Measurements from ENCODE around the gene AVEN.

Gene AVEN

GRCh38 chr15:34064438-34064837, 25.4 kb upstream of the AVEN start:
- Histone ChIP-seq H3K27me3 (ENCODE audit: insufficient read depth, low read length, poor library complexity, severe bottlenecking) (no peaks in the 10 kb centered on the region), H3K9me2 (replicated peaks; ENCODE audit: low read depth, low read length) (no peaks in the 10 kb centered on the region), H3K4me2 (ENCODE audit: low read depth, low read length, poor library complexity, severe bottlenecking) (no peak overlapping the region), H3K36me3 (ENCODE audit: insufficient read depth, low read length) (no peaks in the 10 kb centered on the region), H3K79me2 (ENCODE audit: insufficient read depth, low read length) (no peaks in the 10 kb centered on the region), H3K4me1 (ENCODE audit: insufficient read depth, low read length, poor library complexity, severe bottlenecking) (peaks cover 5% of the 10 kb centered on the region), H3F3A (ENCODE audit: low read depth) (no peaks in the 10 kb centered on the region), H3K9ac (ENCODE audit: low read depth, low read length, poor library complexity, severe bottlenecking) (no peak overlapping the region), H3K4me3 (ENCODE audit: low read length, poor library complexity, severe bottlenecking) (no peak overlapping the region), H3K9me3 (ENCODE audit: insufficient read depth, low read depth, low read length) (no peaks in the 10 kb centered on the region), H4K20me1 (ENCODE audit: insufficient read depth, low read length, poor library complexity, severe bottlenecking) (no peaks in the 10 kb centered on the region), H2AFZ (ENCODE audit: low read length) (no peak overlapping the region)
- TF ChIP-seq, protein P1, sequence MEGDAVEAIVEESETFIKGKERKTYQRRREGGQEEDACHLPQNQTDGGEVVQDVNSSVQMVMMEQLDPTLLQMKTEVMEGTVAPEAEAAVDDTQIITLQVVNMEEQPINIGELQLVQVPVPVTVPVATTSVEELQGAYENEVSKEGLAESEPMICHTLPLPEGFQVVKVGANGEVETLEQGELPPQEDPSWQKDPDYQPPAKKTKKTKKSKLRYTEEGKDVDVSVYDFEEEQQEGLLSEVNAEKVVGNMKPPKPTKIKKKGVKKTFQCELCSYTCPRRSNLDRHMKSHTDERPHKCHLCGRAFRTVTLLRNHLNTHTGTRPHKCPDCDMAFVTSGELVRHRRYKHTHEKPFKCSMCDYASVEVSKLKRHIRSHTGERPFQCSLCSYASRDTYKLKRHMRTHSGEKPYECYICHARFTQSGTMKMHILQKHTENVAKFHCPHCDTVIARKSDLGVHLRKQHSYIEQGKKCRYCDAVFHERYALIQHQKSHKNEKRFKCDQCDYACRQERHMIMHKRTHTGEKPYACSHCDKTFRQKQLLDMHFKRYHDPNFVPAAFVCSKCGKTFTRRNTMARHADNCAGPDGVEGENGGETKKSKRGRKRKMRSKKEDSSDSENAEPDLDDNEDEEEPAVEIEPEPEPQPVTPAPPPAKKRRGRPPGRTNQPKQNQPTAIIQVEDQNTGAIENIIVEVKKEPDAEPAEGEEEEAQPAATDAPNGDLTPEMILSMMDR (conservative IDR thresholded peaks at IDR 0.05; ENCODE audit: low read length): no peak

DNA sequence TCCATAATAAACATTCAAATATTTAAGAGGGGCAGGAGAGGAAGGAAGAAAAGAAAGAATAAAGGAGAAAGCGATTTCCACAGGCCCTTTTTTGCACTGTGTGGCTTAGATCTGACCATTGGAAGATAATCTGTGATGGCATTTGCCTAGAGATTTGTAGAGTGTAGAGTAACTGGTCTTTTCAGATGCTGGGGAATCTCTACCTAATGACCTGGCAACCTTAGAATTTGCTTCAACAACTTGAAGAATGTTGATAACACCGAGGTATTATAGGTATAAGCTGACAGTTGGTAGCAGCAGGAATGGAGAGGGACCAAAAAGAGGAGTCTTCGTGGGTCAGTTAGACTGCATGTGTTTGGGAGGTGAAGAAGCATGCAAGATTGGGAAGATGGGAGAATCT, 20.9 kb upstream of the AVEN start:
- Histone ChIP-seq H3K4me3 (ENCODE audit: low read length, poor library complexity, severe bottlenecking) (no peak overlapping the region), H3K4me2 (ENCODE audit: low read depth, low read length, poor library complexity, severe bottlenecking) (no peak overlapping the region), H3F3A (ENCODE audit: low read depth) (no peaks in the 10 kb centered on the region), H4K20me1 (ENCODE audit: insufficient read depth, low read length, poor library complexity, severe bottlenecking) (no peaks in the 10 kb centered on the region), H3K9me3 (ENCODE audit: insufficient read depth, low read depth, low read length) (no peaks in the 10 kb centered on the region), H3K79me2 (ENCODE audit: insufficient read depth, low read length) (no peaks in the 10 kb centered on the region), H3K36me3 (ENCODE audit: insufficient read depth, low read length) (no peaks in the 10 kb centered on the region), H2AFZ (ENCODE audit: low read length) (no peak overlapping the region), H3K9me2 (replicated peaks; ENCODE audit: low read depth, low read length) (no peaks in the 10 kb centered on the region), H3K4me1 (ENCODE audit: insufficient read depth, low read length, poor library complexity, severe bottlenecking) (peaks cover 5% of the 10 kb centered on the region), H3K9ac (ENCODE audit: low read depth, low read length, poor library complexity, severe bottlenecking) (no peak overlapping the region), H3K27me3 (ENCODE audit: insufficient read depth, low read length, poor library complexity, severe bottlenecking) (no peaks in the 10 kb centered on the region)
- no peak for TF ChIP-seq EZH2phosphoT487 (IDR thresholded peaks at IDR 0.05; ENCODE audit: borderline replicate concordance)
- TF ChIP-seq, protein P1 (conservative IDR thresholded peaks at IDR 0.05; ENCODE audit: low read length): no peak

DNA sequence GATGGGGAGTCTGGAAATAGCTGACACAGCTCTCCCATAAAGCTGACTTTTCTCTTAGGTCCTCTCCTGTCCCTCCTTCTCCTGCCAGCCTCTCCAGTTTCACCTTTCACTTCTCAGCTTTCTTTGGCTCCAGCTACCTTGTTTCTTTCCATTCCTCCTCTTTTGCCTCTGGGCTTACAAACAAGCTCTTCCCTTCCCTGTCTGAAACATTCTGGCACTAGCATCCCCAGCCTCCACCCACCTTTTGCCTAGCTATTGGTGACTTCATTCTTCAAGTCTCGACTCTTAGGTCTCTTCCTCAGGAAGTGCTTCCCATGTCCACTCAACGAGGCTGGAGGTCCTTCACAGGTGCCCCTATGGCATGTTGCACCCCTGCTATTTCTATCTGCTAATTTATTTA, 20.5 kb upstream of the AVEN start:
- no peaks in the 10 kb centered on the region for H3K27me3 ChIP-seq (ENCODE audit: insufficient read depth, low read length, poor library complexity, severe bottlenecking)
- no peak overlapping the region for H3K4me2 ChIP-seq (ENCODE audit: low read depth, low read length, poor library complexity, severe bottlenecking)
- no peak overlapping the region for H3K4me3 ChIP-seq (ENCODE audit: low read length, poor library complexity, severe bottlenecking)
- TF ChIP-seq, protein P1 (conservative IDR thresholded peaks at IDR 0.05; ENCODE audit: low read length): no peak
- TF ChIP-seq EZH2phosphoT487 (IDR thresholded peaks at IDR 0.05; ENCODE audit: borderline replicate concordance): no peak
- no peaks in the 10 kb centered on the region for H3F3A ChIP-seq (ENCODE audit: low read depth)
- H3K4me1 ChIP-seq (ENCODE audit: insufficient read depth, low read length, poor library complexity, severe bottlenecking): peaks cover 4% of the 10 kb centered on the region
- no peaks in the 10 kb centered on the region for H3K79me2 ChIP-seq (ENCODE audit: insufficient read depth, low read length)
- no peaks in the 10 kb centered on the region for H3K9me2 ChIP-seq (replicated peaks; ENCODE audit: low read depth, low read length)
- H3K9me3 ChIP-seq (ENCODE audit: insufficient read depth, low read depth, low read length): no peaks in the 10 kb centered on the region
- no peaks in the 10 kb centered on the region for H4K20me1 ChIP-seq (ENCODE audit: insufficient read depth, low read length, poor library complexity, severe bottlenecking)
- H2AFZ ChIP-seq (ENCODE audit: low read length): no peak overlapping the region
- no peaks in the 10 kb centered on the region for H3K36me3 ChIP-seq (ENCODE audit: insufficient read depth, low read length)
- no peak overlapping the region for H3K9ac ChIP-seq (ENCODE audit: low read depth, low read length, poor library complexity, severe bottlenecking)
